Ammon's horn (tissue), 1 donor: ENCODE data around the gene ZBTB8OS.
"Not testable (repeated sequence)": the region's sequence is repeated elsewhere in the genome, so short reads cannot be mapped to it uniquely, and the experiment has no call there.

Experiments
- DNase-seq: peaks from one replicate; pipeline ENCODE4 v3.0.0-alpha.2; 2016; ENCODE audit warnings: low spot score

The ZBTB8OS gene

DNA sequence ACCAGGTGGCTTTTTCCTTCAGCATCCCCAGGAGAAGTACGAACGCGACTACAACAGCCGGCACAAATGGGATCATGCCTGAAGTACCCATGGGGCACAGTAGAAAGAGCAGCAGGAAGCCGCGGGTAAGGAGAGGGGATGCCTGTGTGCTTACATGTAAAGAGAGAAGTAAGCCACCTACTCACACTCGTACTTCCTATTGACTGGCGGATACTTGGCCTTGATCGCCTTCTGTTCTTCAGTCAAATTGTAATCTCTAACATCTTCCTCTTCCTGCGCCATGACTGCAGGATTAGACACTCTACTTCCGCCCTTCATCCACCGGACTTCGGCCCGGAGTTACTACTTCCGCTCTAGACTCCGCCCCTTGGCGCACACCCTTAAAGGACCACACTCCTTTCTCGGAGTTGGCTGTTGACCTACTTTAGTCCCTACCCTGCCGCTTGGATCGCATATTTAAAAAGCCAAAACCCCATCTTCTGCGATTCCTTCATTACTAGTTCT is at the start of gene ZBTB8OS:
Gene ZBTB8OS (minus strand): TSS at position 303 of the 504 bp plus-strand sequence. CDS start 21 bp downstream, at position 282.
- DNase-seq: peak; percentile 97

DNA sequence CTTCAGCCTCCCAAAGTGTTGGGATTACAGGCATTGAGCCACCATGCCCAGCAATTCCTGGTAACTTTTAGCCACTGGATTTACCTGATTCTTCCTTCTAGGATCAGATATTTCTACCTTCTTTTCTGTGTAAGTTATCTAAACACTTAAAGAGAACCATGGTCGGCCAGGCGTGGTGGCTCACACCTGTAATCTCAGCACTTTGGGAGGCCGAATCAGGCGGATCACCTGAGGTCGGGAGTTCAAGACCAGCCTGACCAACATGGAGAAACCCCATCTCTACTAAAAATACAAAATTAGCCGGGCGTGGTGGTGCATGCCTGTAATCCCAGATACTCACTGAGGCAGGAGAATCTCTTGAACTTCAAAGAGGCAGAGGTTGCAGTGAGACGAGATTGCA is 46.6 kb upstream of the ZBTB8OS start:
- not testable (repeated sequence) for DNase-seq

DNA sequence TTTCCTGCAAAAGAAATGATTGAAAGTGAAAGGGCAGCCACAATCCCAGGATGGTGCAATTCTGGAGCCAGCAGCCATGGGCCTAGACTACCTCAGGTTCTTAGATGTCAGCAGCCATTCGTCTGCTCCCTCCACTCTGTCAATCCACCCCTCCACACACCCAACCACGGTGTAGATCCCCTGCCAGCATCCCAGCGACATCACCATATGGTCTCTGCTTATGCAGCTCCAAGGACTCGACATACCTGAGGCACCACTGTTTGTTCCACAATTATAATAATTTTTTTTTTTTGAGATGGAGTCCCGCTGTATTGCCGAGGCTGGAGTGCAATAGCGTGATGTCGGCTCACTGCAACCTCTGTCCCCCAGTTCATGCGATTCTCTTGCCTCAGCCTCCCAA is 45.7 kb upstream of the ZBTB8OS start:
- DNase-seq: no peak

DNA sequence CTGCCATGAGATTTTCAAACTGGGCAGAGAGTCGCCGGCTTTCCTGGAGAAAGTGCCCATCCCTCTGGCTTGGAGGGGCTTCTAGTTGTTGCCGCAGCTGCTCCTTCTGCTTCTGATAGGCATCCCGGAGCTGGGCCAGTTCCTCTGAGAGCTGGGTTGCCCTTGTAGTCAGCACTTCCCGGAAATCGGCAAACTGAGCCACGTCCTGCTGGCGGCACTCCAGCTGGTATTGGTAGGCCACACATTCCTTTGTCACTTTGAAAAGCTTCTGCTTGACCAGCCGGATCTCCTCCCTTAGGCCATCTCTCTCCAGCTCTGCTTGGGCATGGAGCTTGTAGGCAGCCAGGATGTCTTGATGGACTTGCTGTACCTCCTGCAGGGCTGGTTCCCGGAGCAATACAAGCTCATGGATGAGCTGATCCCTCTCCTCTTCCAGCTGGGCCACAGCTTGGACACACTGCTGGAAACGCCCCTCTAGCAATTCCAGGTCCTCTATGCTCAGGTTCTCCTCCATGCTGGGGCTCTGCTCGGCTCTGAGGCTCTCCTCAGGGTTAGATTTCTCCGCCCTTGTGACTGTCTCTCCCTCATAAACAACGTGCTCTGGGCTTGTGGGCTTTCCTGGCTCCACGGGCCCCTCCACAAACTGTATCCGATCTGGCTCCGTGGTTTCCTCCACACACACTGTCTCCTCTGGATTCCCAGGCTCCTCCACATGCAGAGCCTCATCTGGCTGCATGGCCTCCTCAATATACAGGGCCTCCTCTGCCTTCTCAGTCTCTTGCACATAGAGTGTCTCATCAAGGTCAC is 45.0 kb upstream of the ZBTB8OS start:
- DNase-seq: peak; percentile 66

DNA sequence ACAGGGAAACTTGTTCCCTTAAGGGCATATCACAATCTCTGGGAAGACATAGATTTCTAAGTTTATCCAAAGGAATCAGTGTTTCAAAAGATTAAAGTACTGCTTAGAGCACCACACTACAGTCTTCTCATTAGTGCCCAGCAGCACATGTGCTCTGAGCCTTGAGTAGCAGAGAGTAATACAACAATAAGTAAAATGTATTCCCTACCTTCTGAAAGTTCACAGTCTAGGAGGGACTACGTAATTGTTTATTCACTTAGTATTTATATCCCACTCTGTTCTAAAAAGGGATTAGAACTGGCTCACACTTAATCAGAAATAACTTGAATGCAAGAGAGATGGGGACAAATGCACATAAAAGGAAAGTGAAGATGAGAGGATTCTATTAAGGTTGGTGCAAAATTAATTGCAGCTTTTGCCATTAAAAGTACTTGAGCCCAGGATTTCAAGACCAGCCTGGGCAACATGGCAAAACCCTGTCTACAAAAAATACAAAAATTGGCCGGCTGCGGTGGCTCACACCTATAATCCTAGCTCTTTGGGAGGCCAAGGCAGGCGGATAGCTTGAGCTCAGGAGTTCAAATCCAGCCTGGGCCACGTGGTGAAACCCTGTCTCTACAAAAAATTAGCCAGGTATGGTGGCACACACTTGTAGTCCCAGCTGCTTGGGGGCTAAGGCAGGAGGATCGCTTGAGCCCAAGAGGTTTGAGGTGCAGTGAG is 43.3 kb upstream of the ZBTB8OS start:
- no peak for DNase-seq

DNA sequence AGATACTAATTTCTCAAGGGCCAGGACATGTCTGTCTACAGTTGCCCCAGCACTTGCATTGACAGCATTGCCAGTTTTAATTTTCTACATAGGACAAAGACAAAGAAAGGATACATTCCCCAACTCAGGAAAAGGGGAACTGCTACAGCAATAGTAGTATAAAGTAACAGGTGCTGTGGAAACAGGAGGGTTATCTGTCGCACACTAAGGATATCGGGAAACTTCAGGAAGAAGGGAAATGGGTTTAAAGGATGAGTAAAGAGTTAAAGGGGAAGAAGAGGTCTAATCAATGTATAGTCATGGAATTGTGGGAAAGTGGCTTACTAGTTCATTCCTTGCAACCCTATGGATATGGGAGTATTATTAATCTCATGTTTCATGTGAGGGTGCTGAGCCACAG is 36.0 kb upstream of the ZBTB8OS start:
- DNase-seq: no peak

DNA sequence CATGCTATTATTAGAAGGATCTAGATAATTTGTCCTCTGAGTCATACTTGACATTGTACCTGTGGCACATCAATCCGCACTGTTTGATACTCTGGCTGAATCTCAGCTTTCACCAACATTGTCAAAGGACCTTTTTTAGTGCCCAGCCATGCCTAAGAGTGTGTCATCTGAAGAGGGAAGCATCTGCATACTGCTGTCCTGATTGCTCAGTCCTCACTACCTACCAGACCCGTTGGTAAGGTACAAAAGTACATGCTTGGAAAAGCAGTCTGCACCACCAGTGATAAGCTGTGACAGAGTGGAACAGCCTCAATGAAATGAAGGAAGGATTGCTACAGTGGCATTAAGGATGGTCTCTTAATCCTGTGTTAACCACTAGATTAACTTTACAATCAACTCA is 35.1 kb upstream of the ZBTB8OS start:
- no peak for DNase-seq

DNA sequence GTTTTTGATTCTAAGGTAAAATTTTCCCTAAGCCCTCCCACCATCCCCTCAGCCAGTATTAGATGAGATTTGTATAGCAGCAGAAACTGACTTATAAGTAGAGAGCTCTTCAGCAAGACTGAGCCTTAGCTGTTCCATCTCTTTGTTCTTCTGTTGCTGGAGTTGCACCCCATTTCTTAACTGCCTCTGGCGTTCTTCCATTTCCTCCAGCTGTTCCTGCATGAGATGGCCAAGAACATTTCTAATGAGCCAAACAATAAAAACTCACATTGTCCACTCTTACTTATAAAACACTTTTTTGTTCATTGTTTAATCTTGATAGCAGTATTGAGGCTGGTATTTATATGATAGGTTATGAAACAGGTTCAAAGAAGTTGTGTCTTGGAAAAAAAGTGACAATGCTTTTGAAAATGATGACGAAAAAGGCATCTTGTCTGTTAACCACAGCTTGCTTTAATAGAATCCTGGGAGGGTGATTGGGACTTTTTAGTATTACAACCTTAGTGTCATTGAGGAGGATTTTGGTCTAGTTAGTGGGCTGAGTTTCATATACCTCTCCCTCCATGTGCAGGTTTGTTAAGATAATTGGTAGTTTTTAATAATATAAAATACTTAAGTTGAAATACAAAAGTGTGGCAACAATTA is 33.9 kb upstream of the ZBTB8OS start:
- peak; percentile 54 for DNase-seq

DNA sequence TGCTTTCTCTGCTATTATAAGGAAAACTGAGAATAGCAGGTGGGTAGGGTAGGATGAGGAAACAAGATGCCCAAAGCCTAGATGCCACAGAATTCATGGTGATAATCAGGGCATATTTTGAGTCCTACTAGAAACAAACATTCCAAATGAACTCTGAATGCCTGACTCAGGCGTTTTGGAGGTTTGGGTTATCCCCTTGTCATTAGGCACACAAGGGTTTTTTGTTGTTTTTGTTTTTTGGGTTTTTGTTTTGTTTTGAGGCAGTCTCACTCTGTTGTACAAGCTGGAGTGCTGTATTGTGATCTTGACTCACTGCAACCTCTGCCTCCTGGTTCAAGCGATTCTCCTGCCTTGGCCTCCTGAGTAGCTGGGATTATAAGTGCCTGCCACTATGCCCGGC is 33.0 kb upstream of the ZBTB8OS start:
- no peak for DNase-seq

DNA sequence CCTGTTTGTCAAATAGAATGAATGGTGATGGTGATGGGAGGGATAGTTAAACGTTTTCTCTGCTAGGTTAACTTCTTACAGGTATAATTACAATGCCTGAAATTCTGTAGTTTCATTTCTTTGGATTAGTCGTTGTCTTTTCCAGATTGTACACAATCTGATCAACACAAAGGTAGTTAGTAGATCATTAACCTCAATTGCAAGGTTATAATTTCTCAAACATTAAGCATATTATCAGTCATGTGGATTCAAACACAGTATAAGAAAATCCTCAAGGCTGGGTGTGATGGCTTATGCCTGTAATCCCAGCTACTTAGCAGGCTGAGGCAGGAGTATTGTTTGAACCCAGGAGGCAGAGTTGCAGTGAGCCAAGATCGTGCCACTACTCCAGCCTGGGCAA is 31.6 kb upstream of the ZBTB8OS start:
- DNase-seq: no peak

DNA sequence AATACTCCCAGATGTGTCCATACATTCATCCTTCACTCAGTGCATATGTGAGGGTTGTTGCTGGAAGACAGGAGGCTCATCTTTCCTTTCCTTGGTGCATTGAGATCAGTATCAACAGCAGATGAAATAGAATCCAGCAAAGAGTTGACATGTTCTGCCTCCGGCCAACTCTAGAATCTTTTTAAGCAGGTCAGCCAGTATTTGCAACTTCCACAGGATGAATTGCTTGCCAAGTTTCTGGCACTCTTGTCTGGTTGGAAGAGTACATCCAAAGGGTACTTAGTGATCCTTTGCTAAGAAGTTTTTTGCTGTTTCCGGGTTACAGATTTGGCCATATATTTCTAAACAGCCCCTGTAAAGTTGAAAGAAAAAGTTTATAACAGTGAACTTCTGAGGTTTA is 31.2 kb upstream of the ZBTB8OS start:
- DNase-seq: peak; percentile 30

DNA sequence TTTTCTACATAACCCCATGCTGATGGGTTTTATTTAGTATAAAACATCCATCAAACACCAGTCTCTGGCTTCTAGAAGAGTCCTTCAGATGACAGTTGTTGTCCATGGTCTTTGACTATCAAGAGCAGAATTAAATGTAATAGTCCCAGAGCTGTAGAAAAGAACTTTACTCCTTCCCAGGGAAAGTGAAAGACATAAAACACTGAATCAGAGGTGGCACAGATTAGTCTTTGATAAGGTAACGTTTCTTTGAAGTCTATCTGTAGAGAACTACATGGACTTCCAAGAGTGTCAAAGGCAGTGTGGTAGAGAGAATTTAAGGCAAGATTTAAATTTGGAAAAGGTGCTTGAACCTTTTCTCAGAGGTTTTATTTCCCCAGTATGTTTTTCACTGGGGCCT is 30.3 kb upstream of the ZBTB8OS start:
- DNase-seq: no peak

DNA sequence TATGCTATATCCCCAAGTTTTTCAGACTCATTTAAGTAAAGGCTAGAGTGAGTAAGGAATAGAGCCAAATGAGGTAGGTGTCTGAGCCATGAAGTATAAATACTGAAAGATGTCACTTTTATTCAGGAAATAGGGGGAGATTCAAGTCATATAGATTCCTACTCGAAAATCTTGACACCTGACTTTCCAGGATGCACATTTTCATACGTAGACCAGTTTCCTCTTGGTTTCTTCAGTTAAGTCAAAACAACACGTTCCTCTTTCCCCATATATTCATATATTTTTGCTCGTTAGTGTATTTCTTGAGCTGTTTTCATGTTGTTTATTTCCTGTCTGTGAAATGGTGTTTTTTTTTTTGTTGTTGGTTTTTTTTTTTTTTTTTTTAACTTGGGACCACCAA is 29.6 kb upstream of the ZBTB8OS start:
- not testable (repeated sequence) for DNase-seq

DNA sequence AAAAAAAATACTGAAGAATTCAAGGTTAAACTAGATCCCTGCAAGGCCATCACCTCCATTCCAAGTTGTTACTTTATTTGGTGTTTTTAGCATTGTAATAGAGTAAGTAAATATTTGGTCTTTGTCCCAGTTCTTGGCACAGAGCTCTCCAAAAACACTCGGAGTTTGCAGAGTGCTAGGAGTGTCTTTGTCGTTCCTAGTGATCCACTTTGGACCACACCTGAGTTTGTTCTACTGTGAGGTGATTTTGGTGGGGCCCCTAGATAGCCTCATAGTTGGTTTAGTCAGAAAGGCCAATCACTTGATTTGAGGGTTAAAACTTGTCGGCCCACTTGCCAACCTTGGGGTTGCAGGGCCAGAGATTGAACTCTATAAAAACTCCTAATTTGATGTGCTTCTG is 26.6 kb upstream of the ZBTB8OS start:
- no peak for DNase-seq

DNA sequence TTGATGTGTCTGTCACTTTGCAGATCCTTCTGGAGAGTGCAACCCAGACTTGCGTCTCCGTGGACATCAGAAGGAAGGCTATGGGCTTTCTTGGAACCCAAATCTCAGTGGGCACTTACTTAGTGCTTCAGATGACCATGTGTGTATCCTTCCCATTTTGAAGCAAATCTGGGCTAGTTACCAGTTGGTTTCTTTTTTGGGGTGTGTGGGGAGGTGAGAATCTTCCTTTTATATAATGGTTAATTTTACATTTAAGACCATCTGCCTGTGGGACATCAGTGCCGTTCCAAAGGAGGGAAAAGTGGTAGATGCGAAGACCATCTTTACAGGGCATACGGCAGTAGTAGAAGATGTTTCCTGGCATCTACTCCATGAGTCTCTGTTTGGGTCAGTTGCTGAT is 18.4 kb upstream of the ZBTB8OS start:
- not testable (repeated sequence) for DNase-seq

DNA sequence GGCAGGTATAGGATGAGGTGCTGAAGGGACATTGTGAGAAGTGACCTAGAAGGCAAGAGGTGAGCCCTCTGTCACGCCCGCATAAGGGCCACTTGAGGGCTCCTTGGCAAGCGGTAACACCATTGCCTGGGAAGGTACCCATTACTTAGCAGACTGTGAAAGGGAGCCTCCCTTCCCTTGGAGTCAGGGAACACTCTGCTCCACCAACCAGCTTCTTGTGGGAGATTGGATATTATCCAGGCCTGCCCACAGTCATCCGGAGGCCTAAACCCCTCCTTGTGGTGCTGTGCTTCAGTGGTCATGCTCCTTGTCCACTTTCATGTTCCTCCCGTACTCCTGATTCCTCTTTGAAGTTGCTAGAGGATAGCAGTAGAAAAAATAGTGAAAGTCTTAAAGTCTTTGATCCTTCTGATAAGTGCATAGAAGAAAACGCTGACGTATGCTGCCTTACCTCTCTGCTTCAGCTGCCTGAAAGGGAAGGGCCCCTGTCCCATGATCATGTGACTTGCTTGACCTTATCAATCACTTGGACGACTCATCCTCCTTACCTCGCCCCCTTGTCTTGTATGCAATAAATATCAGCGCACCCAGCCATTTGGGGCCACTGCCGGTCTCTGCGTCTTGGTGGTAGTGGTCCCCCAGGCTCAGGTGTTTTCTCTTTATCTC is 16.7 kb upstream of the ZBTB8OS start:
- no peak for DNase-seq

DNA sequence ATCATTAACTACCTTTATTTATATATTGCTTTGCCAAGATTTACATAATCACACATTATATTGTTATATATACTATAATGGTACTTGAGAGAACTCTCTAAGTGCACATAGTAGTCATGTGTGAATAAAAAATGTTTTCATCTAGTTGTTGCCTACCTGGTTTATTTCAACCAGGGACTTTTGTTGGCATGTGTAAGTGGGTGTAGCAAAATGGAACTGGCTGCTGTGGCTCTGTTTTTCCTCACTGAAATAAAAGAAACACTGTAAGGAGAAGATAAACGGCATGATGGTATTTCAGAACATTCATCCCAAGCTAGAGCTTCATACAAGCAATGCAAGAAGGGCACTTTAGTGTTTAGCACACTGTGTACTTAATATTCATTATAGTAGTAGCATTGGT is 15.6 kb upstream of the ZBTB8OS start:
- no peak for DNase-seq

DNA sequence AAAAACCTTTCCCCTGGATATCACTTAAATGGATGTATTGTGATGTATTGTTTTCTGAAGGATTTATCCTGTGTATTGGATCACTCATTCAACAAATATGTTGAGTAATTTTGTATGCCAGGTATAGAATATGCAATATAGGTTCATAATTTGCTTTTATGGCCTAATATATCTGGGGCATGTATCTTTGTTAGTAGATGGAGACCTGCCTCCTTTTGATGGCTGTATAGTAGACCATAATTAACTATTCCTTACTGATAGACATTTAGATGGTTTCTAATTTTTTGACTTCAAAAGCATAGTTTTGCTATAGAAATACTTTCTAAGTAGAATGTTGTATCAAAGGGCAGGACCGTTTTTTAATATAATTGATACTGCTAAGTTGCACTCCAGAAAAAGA is 9.2 kb upstream of the ZBTB8OS start:
- DNase-seq: no peak

DNA sequence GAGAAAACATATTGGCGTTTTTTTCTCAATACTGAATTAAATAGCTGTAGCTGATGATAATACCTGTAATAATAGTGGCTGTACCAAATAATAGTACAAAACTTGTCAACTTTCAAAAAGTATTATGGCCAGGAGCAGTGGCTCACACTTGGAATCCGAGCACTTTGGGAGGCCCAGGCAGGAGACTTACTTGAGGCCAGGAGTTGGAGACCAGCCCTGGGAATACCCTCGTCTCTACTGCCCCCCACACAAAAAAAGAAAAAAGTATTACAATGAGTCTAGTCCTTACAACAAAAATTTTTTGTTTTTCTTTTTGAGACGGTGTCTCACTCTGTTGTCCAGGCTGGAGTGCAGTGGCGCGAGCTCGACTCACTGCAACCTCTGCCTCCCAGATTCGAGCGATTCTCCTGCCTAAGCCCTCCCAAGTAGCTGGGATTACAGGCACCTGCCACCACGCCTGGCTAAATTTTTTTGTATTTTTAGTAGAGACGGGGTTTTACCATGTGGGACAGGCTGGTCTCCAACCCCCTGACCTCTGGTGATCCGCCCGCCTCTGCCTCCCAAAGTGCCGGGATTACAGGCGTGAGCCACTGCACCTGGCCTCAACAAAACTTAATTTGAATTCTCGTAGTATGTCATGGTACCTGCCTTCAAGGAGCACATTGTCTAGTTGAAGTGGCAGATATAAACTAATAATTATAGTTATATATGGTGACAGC is 2.1 kb upstream of the ZBTB8OS start:
- no peak for DNase-seq

DNA sequence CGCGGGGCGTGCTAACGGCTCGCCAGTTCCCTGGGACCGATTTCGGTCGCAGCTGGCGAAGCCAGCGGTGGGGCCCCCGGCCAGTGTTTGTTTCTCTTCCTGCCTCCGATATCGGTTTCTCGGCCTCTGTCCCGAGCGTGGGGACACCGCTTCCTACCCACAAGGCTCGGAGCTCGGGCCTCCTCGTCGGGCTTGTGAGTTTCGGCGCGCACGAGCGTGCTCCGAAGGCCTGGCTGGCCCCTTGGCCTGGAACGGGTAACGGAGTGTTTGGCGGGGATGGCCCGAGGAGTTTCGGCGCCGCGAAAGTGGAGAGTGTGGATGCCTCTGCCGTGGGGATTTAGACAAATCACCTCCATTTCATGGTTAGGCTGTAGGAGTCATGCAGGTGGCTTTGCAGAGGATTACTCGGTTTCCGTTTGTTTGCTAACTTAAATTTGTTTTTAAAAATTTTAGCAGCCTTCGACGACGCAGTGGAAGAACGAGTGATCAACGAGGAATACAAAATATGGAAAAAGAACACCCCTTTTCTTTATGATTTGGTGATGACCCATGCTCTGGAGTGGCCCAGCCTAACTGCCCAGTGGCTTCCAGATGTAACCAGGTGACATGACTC is 1.2 kb upstream of the ZBTB8OS start:
- peak; percentile 27 for DNase-seq
